ENCODE results near the gene FBXL15.
A peak's percentile ranks its signal among the peaks of the same experiment; 100 is the strongest.

FBXL15 gene

DNA sequence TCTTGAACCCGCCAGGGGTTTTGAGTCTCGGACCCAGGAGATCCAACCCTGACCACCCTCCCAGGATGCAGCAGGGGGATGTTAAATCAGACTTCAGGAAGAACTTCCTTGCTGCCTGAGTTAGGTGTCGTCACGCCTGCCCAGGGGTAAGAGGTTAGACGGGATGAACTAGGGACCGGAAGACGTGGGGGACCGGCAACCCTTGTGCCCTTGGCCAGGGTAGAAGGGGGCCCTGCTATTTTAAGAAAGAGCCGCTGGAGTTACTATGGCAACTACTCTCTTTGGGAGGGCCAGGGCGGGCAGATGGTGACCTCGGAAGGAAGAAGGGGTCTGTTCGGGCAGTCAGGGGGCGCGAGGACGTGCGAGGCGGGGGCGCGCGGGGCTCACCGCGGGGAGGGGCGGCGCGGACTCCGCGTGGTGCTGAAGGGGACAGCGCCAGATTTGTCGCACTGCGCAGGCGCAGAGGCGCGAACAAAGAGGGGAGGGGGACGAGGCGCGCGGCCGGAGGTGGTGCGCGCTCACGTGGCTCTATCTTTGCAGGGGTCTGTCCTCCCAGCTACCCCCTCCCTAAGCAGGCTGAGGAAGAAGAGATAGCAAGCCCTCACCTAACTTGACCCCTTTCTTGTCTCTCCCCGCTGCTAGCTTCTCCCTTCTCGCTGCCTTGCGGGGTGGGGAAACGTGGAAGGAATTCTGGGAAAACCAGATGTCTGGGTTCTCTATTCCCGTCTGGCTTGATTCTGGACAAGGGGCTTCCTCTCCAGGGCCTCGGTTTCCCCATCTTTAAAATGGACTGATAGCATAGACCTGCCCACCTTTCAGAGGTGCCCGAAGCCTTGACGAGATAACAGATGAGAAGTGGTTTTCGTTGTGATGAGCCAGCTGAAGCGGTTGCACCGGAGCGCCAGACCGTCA lies 1.1 kb upstream of the FBXL15 start:
- no peak for FAIRE-seq
- DNase-seq (ENCODE audit: insufficient read length, low spot score): no peak
- TF ChIP-seq, protein P1, sequence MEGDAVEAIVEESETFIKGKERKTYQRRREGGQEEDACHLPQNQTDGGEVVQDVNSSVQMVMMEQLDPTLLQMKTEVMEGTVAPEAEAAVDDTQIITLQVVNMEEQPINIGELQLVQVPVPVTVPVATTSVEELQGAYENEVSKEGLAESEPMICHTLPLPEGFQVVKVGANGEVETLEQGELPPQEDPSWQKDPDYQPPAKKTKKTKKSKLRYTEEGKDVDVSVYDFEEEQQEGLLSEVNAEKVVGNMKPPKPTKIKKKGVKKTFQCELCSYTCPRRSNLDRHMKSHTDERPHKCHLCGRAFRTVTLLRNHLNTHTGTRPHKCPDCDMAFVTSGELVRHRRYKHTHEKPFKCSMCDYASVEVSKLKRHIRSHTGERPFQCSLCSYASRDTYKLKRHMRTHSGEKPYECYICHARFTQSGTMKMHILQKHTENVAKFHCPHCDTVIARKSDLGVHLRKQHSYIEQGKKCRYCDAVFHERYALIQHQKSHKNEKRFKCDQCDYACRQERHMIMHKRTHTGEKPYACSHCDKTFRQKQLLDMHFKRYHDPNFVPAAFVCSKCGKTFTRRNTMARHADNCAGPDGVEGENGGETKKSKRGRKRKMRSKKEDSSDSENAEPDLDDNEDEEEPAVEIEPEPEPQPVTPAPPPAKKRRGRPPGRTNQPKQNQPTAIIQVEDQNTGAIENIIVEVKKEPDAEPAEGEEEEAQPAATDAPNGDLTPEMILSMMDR (IDR thresholded peaks at IDR 0.05; ENCODE audit: insufficient read depth, missing control alignments): no peak

DNA sequence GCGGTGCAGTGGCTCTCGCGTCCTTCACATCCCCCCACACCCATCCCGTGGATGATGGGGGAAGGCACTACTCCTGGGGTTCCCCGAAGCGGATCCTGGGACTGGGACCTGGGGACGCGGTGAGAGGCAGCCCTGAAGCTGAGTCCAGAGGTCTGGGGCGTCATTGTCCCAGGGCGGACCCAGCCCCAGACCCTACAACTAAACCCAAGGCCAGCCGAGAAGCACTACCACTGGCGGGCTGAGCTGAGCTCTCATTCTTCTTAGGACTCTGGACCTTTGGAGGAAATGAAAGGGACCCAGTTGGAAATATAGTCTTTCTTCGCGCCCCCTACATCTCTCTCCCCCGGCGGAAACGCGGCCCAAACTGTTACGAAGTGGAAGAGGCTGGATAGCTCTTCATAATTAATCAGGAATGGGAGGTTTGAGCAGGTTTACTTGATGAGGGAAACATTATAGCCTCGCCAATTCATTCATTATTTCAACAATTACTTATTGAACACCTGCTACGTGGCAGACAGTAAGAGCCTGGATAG lies 389 bp upstream of the FBXL15 start:
- no peak for FAIRE-seq
- no peak for DNase-seq (ENCODE audit: insufficient read length, low spot score)
- TF ChIP-seq, protein P1 (IDR thresholded peaks at IDR 0.05; ENCODE audit: insufficient read depth, missing control alignments): no peak

DNA sequence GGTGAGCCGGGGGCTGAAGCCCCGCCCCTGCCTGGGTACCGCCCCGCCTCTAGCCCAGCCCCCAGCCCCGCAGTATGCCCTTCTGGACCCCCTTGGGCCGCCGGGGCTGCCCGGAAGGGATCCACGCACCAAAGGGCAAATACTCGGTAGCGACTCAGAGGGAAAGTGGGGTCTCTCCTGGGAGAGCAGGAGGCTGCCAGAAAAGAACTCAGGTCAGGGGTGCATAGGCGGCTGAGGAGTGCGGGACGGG lies 796 bp downstream of the FBXL15 start:
- FAIRE-seq (no peak), DNase-seq (ENCODE audit: insufficient read length, low spot score) (no peak)
- TF ChIP-seq, protein P1 (IDR thresholded peaks at IDR 0.05; ENCODE audit: insufficient read depth, missing control alignments): no peak

DNA sequence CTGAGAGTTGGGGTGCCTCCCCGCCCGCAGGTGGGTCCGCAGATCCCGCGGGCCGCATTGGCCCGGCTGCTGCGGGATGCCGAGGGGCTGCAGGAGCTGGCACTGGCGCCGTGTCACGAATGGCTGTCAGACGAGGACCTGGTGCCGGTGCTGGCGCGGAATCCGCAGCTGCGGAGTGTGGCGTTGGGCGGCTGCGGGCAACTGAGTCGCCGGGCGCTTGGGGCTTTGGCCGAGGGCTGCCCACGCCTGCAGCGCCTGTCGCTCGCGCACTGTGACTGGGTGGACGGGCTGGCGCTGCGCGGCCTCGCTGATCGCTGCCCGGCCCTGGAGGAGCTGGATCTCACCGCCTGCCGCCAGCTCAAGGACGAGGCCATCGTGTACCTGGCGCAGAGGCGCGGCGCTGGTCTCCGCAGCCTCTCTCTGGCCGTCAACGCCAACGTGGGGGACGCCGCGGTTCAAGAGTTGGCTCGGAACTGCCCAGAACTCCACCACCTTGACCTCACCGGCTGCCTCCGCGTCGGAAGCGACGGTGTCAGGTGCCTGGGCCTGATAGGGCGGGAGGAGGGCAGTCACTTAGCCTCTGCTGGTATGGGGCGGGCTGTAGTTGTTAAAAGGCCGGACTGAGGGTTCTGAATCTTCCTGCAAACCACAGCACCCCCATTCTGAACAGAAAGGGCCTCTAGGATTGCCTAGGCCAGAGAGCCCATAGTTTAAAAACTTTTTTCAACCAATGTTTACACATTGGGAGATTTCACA lies 1.3 kb downstream of the FBXL15 start:
- TF ChIP-seq, protein P1 (IDR thresholded peaks at IDR 0.05; ENCODE audit: insufficient read depth, missing control alignments): no peak
- no peak for FAIRE-seq
- DNase-seq (ENCODE audit: insufficient read length, low spot score): no peak

DNA sequence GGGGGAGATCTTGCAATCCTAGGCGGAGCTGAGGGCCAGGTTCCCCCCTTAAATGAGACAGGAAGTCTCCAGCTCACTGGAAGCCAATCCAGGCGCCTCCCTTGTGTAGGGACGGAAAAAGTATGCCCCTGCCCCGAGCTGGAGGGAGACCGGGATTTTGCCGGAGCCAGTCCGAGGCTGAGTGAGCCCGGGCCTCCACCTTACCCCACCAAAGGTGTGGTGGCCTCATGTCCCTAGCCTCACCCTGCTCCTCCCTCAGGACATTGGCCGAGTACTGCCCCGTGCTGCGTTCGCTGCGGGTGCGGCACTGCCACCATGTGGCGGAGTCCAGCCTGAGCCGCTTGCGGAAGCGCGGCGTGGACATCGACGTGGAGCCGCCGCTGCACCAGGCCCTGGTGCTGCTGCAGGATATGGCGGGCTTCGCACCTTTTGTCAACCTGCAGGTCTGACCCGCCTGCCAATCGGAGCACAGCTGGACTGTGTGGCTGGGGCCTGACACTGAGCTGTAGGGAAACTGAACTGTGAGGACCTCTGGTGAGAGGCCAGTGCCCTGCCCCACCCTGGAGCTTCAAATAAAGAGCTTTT lies 2.0 kb downstream of the FBXL15 start:
- no peak for FAIRE-seq
- DNase-seq (ENCODE audit: insufficient read length, low spot score): no peak
- TF ChIP-seq, protein P1 (IDR thresholded peaks at IDR 0.05; ENCODE audit: insufficient read depth, missing control alignments): peak; percentile 80

DNA sequence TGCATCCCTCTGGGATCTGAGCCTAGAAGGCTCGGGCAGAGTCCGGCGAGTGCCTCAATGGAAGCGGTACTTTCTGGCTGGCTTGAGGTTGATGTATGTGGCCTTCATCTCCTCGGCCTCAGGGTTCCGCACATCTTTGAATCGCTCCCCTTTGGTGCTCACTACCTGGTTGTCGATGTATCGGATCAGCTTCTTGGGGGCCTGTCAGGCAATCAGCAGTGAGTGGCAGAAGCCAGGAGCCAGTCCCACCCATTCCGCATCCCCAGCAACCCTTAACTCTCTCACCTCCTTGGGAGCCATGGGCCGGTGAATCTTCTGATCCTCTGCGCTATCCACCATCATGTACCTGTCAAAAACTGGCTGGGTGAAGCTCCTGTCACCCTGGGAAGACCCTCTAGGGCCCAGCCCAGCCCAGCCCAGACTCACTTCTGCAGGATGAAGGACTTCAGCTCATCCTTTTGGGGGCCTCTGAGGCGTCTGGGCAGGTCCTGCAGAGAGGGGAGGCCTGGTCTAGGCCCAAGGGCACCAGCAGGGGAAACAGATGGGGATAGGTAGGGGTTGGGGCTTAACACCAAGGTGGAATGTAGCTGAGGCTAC lies 2.8 kb downstream of the FBXL15 start:
- FAIRE-seq: no peak
- TF ChIP-seq, protein P1 (IDR thresholded peaks at IDR 0.05; ENCODE audit: insufficient read depth, missing control alignments): no peak
- no peak for DNase-seq (ENCODE audit: insufficient read length, low spot score)

Data from D721Med (cell line).